Stimulated activated CD4-positive, alpha-beta T cell treated with anti-CD3 and anti-CD28 coated beads, TNF-alpha, amount 100 ng/mL, for 1 hour (primary cell): ENCODE measurements around the gene ACTR3C.
A peak's percentile ranks its signal among the peaks of the same experiment; 100 is the strongest.
"Not testable (repeated sequence)": the region's sequence is repeated elsewhere in the genome, so short reads cannot be mapped to it uniquely, and the experiment has no call there.

Source experiments
- DNase-seq, 3 donors: peaks; one replicate each; pipeline ENCODE4 v3.0.0-alpha.2; 2020; ENCODE audit warnings: low read depth in 3 of 3, low spot score in 1 of 3

ACTR3C gene

GRCh38 chr7:150313870-150314269 lies 9.5 kb downstream of the ACTR3C start:
- no peak for DNase-seq

GRCh38 chr7:150313367-150313809 lies 10.0 kb downstream of the ACTR3C start:
- no peak for DNase-seq

GRCh38 chr7:150312649-150313366 lies 10.5 kb downstream of the ACTR3C start:
- not testable (repeated sequence) for DNase-seq

- DNase-seq, result no peak
Measured at GRCh38 chr7:150311711-150312110, 11.6 kb downstream of the ACTR3C start.

- no peak for DNase-seq
Measured at GRCh38 chr7:150311146-150311545, 12.2 kb downstream of the ACTR3C start.

GRCh38 chr7:150308575-150308974 lies 14.8 kb downstream of the ACTR3C start:
- DNase-seq, result no peak

GRCh38 chr7:150307904-150308303 lies 15.4 kb downstream of the ACTR3C start:
- no peak for DNase-seq

GRCh38 chr7:150307129-150307528 lies 16.2 kb downstream of the ACTR3C start:
- no peak for DNase-seq

- DNase-seq, result not testable (repeated sequence)
Measured at GRCh38 chr7:150306377-150306776, 17.0 kb downstream of the ACTR3C start.

- not testable (repeated sequence) for DNase-seq
Measured at GRCh38 chr7:150305903-150306284, 17.5 kb downstream of the ACTR3C start.

- DNase-seq, result not testable (repeated sequence)
Measured at GRCh38 chr7:150305259-150305902, 18.0 kb downstream of the ACTR3C start.

- not testable (repeated sequence) for DNase-seq
Measured at GRCh38 chr7:150304499-150305258, 18.7 kb downstream of the ACTR3C start.

- not testable (repeated sequence) for DNase-seq
Measured at GRCh38 chr7:150302908-150303310, 20.4 kb downstream of the ACTR3C start.

- DNase-seq, result not testable (repeated sequence)
Measured at GRCh38 chr7:150297978-150298377, 25.4 kb downstream of the ACTR3C start.

- not testable (repeated sequence) for DNase-seq
Measured at GRCh38 chr7:150296802-150297201, 26.5 kb downstream of the ACTR3C start.

GRCh38 chr7:150295614-150296013 lies 27.7 kb downstream of the ACTR3C start:
- not testable (repeated sequence) for DNase-seq

GRCh38 chr7:150295027-150295426 lies 28.3 kb downstream of the ACTR3C start:
- DNase-seq, result not testable (repeated sequence)

- DNase-seq, result not testable (repeated sequence)
Measured at GRCh38 chr7:150290317-150290716, 33.0 kb downstream of the ACTR3C start.

- not testable (repeated sequence) for DNase-seq
Measured at GRCh38 chr7:150288816-150289215, 34.5 kb downstream of the ACTR3C start.

GRCh38 chr7:150287815-150288214 lies 35.5 kb downstream of the ACTR3C start:
- DNase-seq, result not testable (repeated sequence)

- peak in 2 of 3 donors; percentile 5 to 13 for DNase-seq
Measured at GRCh38 chr7:150285849-150286754, 37.2 kb downstream of the ACTR3C start.
